Measurements from ENCODE around the gene CHD3. TPM values are rescaled to one million over a fixed set of nuclear protein-coding genes. Genes with fewer than 3 reads are reported as not detected.

Gene CHD3
- total and polyA plus RNA-seq, 2 donors (not counting 3 experiments of a cell fraction or from before 2014, with no cell fraction given), result 102 to 185 TPM

GRCh38 chr17:7893187-7893880 lies 4.7 kb downstream of the CHD3 start:
- Histone ChIP-seq H3K79me2 (ENCODE audit: control insufficient read depth, insufficient read depth, low read length) (peaks cover 16% of the 10 kb centered on the region), H3K36me3 (ENCODE audit: control insufficient read depth in 2 of 2, extremely low read depth in 1 of 2, insufficient read depth in 2 of 2, low read length in 2 of 2) (peaks cover 35 to 47% of the 10 kb centered on the region in 2 experiments)
- dilution Hi-C loops (cut with MboI; ENCODE audit: extremely low pct_ligation_motif_present, low sequenced_read_pairs), result no loop called here

DNA sequence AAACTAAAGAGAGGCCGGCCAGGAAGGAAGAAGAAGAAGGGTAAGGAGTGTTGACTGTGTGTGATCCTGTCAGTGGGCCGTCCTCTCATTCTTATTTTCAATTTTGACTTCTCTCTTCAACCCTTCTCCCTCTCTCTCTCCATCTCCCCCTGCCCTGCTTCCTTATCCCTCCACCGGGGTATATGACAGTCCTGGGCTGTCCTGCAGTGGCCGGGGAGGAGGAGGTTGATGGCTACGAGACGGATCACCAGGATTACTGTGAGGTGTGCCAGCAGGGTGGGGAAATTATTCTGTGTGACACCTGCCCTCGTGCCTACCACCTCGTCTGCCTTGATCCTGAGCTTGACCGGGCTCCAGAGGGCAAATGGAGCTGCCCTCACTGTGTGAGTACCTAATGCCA lies 5.6 kb downstream of the CHD3 start:
- Histone ChIP-seq H4K20me1 (replicated peaks; ENCODE audit: control insufficient read depth, extremely low read depth, insufficient read depth, low read length) (no peaks in the 10 kb centered on the region), H3K9me1 (replicated peaks; ENCODE audit: control insufficient read depth, extremely low read depth, insufficient read depth, low read length) (no peaks in the 10 kb centered on the region), H3K27me3 (ENCODE audit: control insufficient read depth in 2 of 2, insufficient read depth in 2 of 2, low read length in 2 of 2) (no peaks in the 10 kb centered on the region), H3K9me3 (replicated peaks; ENCODE audit: control insufficient read depth, insufficient read depth, low read length) (no peaks in the 10 kb centered on the region), H3K9ac (replicated peaks; ENCODE audit: extremely low read depth, insufficient read depth, low read length) (no peak overlapping the region), H2AFZ (ENCODE audit: low read depth, low read length) (no peak overlapping the region), H3K36me3 (ENCODE audit: control insufficient read depth in 2 of 2, extremely low read depth in 1 of 2, insufficient read depth in 2 of 2, low read length in 2 of 2) (peaks cover 44 to 56% of the 10 kb centered on the region in 2 experiments), H3K4me1 (ENCODE audit: control insufficient read depth, extremely low read depth, insufficient read depth, low read length) (peaks cover 7% of the 10 kb centered on the region), H3K4me3 (replicated peaks in 1 of 3; ENCODE audit: insufficient read depth in 1 of 3, low read depth in 1 of 3, low read length in 3 of 3) (no peak overlapping the region), H3K4me2 (ENCODE audit: insufficient read depth, low read length) (no peak overlapping the region), H3K79me2 (ENCODE audit: control insufficient read depth, insufficient read depth, low read length) (peaks cover 8% of the 10 kb centered on the region), H3K27ac (ENCODE audit: insufficient read depth, low read depth, low read length) (no peak overlapping the region)
- ChIA-PET POLR2A (no interaction called here), CTCF (no interaction called here)
- intact Hi-C loops (cut with micrococcal nuclease), result no loop called here
- no TSS peak for BruUV-seq (replicated peaks)
- DNase-seq (ENCODE audit: low read depth, low spot score), result no peak
- dilution Hi-C loops (cut with MboI; ENCODE audit: extremely low pct_ligation_motif_present, low sequenced_read_pairs), result no loop called here
- FAIRE-seq, result no peak
- TF ChIP-seq CTCF (IDR thresholded peaks at IDR 0.05; ENCODE audit: extremely low read depth in 1 of 2, insufficient read depth in 1 of 2, low read depth in 1 of 2, low read length in 2 of 2), result no peak
- no peak for TF ChIP-seq POLR2AphosphoS5 (IDR thresholded peaks at IDR 0.05; ENCODE audit: insufficient read depth, low read depth, low read length)
- TF ChIP-seq EZH2 (IDR thresholded peaks at IDR 0.05; ENCODE audit: borderline replicate concordance, low read depth, low read length, severe bottlenecking), result no peak
- no peak for TF ChIP-seq GATA2 (IDR thresholded peaks at IDR 0.05; ENCODE audit: insufficient read depth, insufficient read length, low read depth, low read length)
- TF ChIP-seq JUN (IDR thresholded peaks at IDR 0.05; ENCODE audit: borderline replicate concordance, insufficient read depth, insufficient read length, low read depth), result no peak
- no peak for TF ChIP-seq POLR2A (IDR thresholded peaks at IDR 0.05; ENCODE audit: low read depth, low read length)
- no peak for TF ChIP-seq MYC (IDR thresholded peaks at IDR 0.05; ENCODE audit: low read depth, low read length)
- TF ChIP-seq FOS (IDR thresholded peaks at IDR 0.05; ENCODE audit: borderline replicate concordance, insufficient read depth, low read length), result no peak
- TF ChIP-seq, protein P1, sequence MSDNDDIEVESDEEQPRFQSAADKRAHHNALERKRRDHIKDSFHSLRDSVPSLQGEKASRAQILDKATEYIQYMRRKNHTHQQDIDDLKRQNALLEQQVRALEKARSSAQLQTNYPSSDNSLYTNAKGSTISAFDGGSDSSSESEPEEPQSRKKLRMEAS (IDR thresholded peaks at IDR 0.05; ENCODE audit: insufficient read depth, insufficient read length), result no peak

More at GRCh38 chr17:7893187-7893880, 4.7 kb downstream of the CHD3 start:
- DNase-seq (ENCODE audit: low read depth, low spot score) (no peak), FAIRE-seq (no peak)
- no peak for TF ChIP-seq FOS (IDR thresholded peaks at IDR 0.05; ENCODE audit: borderline replicate concordance, insufficient read depth, low read length)
- no peak for TF ChIP-seq POLR2A (IDR thresholded peaks at IDR 0.05; ENCODE audit: low read depth, low read length)
- BruUV-seq (replicated peaks), result no TSS peak
- H4K20me1 ChIP-seq (replicated peaks; ENCODE audit: control insufficient read depth, extremely low read depth, insufficient read depth, low read length), result no peaks in the 10 kb centered on the region
- no peak overlapping the region for H3K4me3 ChIP-seq (replicated peaks in 1 of 3; ENCODE audit: insufficient read depth in 1 of 3, low read depth in 1 of 3, low read length in 3 of 3)
- no peaks in the 10 kb centered on the region for H3K9me1 ChIP-seq (replicated peaks; ENCODE audit: control insufficient read depth, extremely low read depth, insufficient read depth, low read length)
- no peak overlapping the region for H2AFZ ChIP-seq (ENCODE audit: low read depth, low read length)
- ChIA-PET POLR2A (no interaction called here), CTCF (no interaction called here)
- H3K4me1 ChIP-seq (ENCODE audit: control insufficient read depth, extremely low read depth, insufficient read depth, low read length), result peaks cover 16% of the 10 kb centered on the region
- no peak overlapping the region for H3K27ac ChIP-seq (ENCODE audit: insufficient read depth, low read depth, low read length)
- H3K27me3 ChIP-seq (ENCODE audit: control insufficient read depth in 2 of 2, insufficient read depth in 2 of 2, low read length in 2 of 2), result no peaks in the 10 kb centered on the region
- H3K9me3 ChIP-seq (replicated peaks; ENCODE audit: control insufficient read depth, insufficient read depth, low read length), result no peaks in the 10 kb centered on the region
- no peak overlapping the region for H3K9ac ChIP-seq (replicated peaks; ENCODE audit: extremely low read depth, insufficient read depth, low read length)
- no peak overlapping the region for H3K4me2 ChIP-seq (ENCODE audit: insufficient read depth, low read length)
- intact Hi-C loops (cut with micrococcal nuclease), result no loop called here
